ENCODE measurements around the gene TRIM13. TPM values are rescaled to one million over a fixed set of nuclear protein-coding genes. Genes with fewer than 3 reads are reported as not detected.

Gene TRIM13
- total RNA-seq, 1 experiment from 2014 or later, result 16.5 TPM

DNA sequence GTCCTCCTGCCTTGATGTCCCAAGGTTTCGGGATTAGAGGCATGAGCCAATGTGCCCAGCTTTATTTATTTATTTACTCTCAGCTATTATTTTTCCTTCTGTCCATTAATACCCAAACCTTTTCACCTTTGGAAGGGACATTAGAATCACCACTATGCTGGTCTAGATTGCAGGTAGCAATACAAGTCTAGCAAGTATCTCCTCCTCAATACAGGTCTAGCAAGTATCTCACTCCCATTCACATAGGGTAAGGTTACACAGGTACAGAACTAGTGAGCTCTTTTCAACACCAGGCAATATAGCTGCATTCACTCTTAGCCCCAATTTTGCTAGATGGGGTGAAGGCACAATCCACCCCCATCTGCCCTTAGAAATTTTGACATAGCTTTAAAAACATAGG lies 43.3 kb upstream of the TRIM13 start:
- DNase-seq, result peak in 1 of 2 experiments; percentile 45
- Histone ChIP-seq H3K4me1 (peaks cover 31% of the 10 kb centered on the region), H3K4me3 (ENCODE audit: low read depth, low read length) (no peak overlapping the region), H3K9me3 (no peaks in the 10 kb centered on the region; the same call in 1 of the 2 replicates), H3K27me3 (replicated peaks; ENCODE audit: control insufficient read depth, insufficient read depth, low read length) (no peaks in the 10 kb centered on the region), H3K36me3 (ENCODE audit: control insufficient read depth, insufficient read depth, low read length) (no peaks in the 10 kb centered on the region)
- intact Hi-C loops (cut with micrococcal nuclease; ENCODE audit: unreplicated experiment), result loop anchor here (1.0 kb wide), 1 partner anchor 17 kb away; the partner anchor contains the start of gene SPRYD7
- BruUV-seq (replicated peaks), result no TSS peak
- H3K27ac Mint-ChIP-seq (ENCODE audit: unreplicated experiment), result peak overlapping the region; percentile 48
- peaks cover 7% of the 10 kb centered on the region for H3K4me1 Mint-ChIP-seq (ENCODE audit: low read depth, unreplicated experiment)
- CTCF ChIA-PET, result interaction anchor here (3.2 kb wide), 1 partner anchor 17 kb away, joined by 16 read pairs; the partner anchor contains the start of gene SPRYD7
- POLR2A ChIA-PET, result interaction anchor here (1.0 kb wide), 1 partner anchor 12 kb away, joined by 3 read pairs; no protein-coding TSS in a partner anchor
- TF ChIP-seq, protein P1, sequence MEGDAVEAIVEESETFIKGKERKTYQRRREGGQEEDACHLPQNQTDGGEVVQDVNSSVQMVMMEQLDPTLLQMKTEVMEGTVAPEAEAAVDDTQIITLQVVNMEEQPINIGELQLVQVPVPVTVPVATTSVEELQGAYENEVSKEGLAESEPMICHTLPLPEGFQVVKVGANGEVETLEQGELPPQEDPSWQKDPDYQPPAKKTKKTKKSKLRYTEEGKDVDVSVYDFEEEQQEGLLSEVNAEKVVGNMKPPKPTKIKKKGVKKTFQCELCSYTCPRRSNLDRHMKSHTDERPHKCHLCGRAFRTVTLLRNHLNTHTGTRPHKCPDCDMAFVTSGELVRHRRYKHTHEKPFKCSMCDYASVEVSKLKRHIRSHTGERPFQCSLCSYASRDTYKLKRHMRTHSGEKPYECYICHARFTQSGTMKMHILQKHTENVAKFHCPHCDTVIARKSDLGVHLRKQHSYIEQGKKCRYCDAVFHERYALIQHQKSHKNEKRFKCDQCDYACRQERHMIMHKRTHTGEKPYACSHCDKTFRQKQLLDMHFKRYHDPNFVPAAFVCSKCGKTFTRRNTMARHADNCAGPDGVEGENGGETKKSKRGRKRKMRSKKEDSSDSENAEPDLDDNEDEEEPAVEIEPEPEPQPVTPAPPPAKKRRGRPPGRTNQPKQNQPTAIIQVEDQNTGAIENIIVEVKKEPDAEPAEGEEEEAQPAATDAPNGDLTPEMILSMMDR (IDR thresholded peaks at IDR 0.05; ENCODE audit: insufficient read depth in 1 of 2, low read depth in 1 of 2, low read length in 1 of 2, severe bottlenecking in 1 of 2, unreplicated experiment in 1 of 2), result no peak
- peaks cover 4% of the 10 kb centered on the region for H3K9me3 Mint-ChIP-seq (ENCODE audit: unreplicated experiment)
- H3K36me3 Mint-ChIP-seq (ENCODE audit: insufficient read depth, unreplicated experiment), result no peaks in the 10 kb centered on the region
- no peak overlapping the region for H3K4me3 Mint-ChIP-seq (ENCODE audit: unreplicated experiment)
- no peaks in the 10 kb centered on the region for H3K27me3 Mint-ChIP-seq (ENCODE audit: insufficient read depth, unreplicated experiment)

DNA sequence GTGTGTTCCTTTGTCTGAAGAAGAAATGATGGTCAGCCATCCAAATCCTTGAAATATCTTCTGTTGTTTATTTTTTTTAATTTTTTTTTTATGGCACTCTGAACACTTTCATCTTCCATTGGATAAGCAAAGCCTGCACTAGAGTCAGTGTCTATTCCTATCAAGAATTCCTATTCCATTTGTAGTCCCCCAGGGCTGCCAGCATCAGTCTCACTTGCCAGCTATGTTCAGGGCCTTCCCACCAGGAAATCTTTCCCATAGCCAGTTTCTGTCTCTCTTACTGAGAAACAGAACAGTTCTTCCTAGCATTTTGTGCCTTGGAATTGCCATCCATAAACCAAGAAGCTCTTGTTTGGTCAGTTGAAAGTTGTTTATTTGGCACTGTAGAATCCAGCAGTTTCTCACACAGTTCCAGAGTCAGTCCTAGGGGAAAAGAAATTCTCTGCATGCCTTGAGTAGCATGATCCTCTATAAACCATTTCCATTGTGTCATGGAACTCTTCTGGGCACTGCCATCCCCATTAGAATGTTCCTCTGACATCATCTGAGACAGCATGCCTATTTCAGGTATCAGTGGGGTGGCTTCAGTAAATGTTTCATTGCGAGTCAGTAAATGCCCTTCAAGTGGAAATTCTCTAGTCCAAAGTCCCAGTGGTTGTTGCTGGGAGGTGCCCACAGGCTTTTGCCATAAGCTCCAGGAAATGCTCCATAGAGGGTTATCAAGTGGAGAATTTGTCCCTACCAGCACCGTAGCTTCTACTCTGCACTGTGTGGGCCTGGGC lies 42.0 kb upstream of the TRIM13 start:
- Histone ChIP-seq H3K4me3 (ENCODE audit: low read depth, low read length) (no peak overlapping the region), H3K27me3 (replicated peaks; ENCODE audit: control insufficient read depth, insufficient read depth, low read length) (no peaks in the 10 kb centered on the region), H3K9me3 (peaks cover 9% of the 10 kb centered on the region), H3K36me3 (ENCODE audit: control insufficient read depth, insufficient read depth, low read length) (no peaks in the 10 kb centered on the region), H3K4me1 (peaks cover 31% of the 10 kb centered on the region)
- POLR2A ChIA-PET, result no interaction called here
- intact Hi-C loops (cut with micrococcal nuclease; ENCODE audit: unreplicated experiment), result no loop called here
- Mint-ChIP-seq H3K4me3 (ENCODE audit: unreplicated experiment) (no peak overlapping the region), H3K9me3 (ENCODE audit: unreplicated experiment) (peaks cover 10% of the 10 kb centered on the region), H3K27me3 (ENCODE audit: insufficient read depth, unreplicated experiment) (no peaks in the 10 kb centered on the region), H3K27ac (ENCODE audit: unreplicated experiment) (no peak overlapping the region), H3K4me1 (ENCODE audit: low read depth, unreplicated experiment) (peaks cover 7% of the 10 kb centered on the region), H3K36me3 (ENCODE audit: insufficient read depth, unreplicated experiment) (no peaks in the 10 kb centered on the region)
- no TSS peak for BruUV-seq (replicated peaks)
- DNase-seq, result no peak
- CTCF ChIA-PET, result interaction anchor here (3.2 kb wide), 1 partner anchor 19 kb away, joined by 16 read pairs; the partner anchor contains the start of gene SPRYD7
- TF ChIP-seq, protein P1 (IDR thresholded peaks at IDR 0.05; ENCODE audit: insufficient read depth in 1 of 2, low read depth in 1 of 2, low read length in 1 of 2, severe bottlenecking in 1 of 2, unreplicated experiment in 1 of 2), result no peak

DNA sequence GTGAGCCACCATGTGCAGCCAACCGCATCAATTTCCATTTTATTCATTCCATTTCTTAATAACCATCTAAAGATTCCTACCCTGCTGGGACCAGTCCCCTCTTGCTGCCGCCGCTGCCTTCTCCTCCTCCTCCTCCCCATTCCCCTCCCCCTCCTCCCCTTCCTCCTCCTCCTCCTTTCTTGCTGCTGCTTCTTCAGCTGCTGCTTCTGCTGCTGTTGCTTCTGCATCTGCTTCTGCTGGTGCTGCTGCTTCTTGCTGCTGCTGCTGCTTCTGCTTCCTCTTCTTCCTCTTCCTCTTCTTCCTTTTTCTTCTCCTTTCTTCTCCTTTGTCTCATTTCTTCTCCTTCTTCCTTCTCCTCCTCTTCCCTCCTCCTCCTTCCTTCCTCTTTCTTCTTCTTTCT lies 40.7 kb upstream of the TRIM13 start:
- H3K9me3 ChIP-seq, result peaks cover 9% of the 10 kb centered on the region
- Mint-ChIP-seq H3K27ac (ENCODE audit: unreplicated experiment) (no peak overlapping the region), H3K36me3 (ENCODE audit: insufficient read depth, unreplicated experiment) (no peaks in the 10 kb centered on the region), H3K4me3 (ENCODE audit: unreplicated experiment) (no peak overlapping the region), H3K27me3 (ENCODE audit: insufficient read depth, unreplicated experiment) (no peaks in the 10 kb centered on the region), H3K9me3 (ENCODE audit: unreplicated experiment) (peaks cover 12% of the 10 kb centered on the region), H3K4me1 (ENCODE audit: low read depth, unreplicated experiment) (peaks cover 7% of the 10 kb centered on the region)
- peaks cover 30% of the 10 kb centered on the region for H3K4me1 ChIP-seq
- no peak overlapping the region for H3K4me3 ChIP-seq (ENCODE audit: low read depth, low read length)
- intact Hi-C loops (cut with micrococcal nuclease; ENCODE audit: unreplicated experiment), result no loop called here
- no peaks in the 10 kb centered on the region for H3K36me3 ChIP-seq (ENCODE audit: control insufficient read depth, insufficient read depth, low read length)
- DNase-seq, result no peak
- H3K27me3 ChIP-seq (replicated peaks; ENCODE audit: control insufficient read depth, insufficient read depth, low read length), result no peaks in the 10 kb centered on the region
- no TSS peak for BruUV-seq (replicated peaks)
- ChIA-PET POLR2A (no interaction called here), CTCF (interaction anchor here (0.6 to 1.1 kb wide), 2 partner anchors 20 to 29 kb away, joined by 3 to 12 read pairs; partner anchors contain the start of gene SPRYD7)
- TF ChIP-seq, protein P1 (IDR thresholded peaks at IDR 0.05; ENCODE audit: insufficient read depth in 1 of 2, low read depth in 1 of 2, low read length in 1 of 2, severe bottlenecking in 1 of 2, unreplicated experiment in 1 of 2), result no peak

All from Caco-2 (cell line).